Activated CD4-positive, alpha-beta T cell treated with anti-CD3 and anti-CD28 coated beads, Interleukin-2, amount 50 U/mL, for 24 hours (primary cell): Measurements from ENCODE around the gene MSRB1.
"Not testable (repeated sequence)": the region's sequence is repeated elsewhere in the genome, so short reads cannot be mapped to it uniquely, and the experiment has no call there.

ENCODE experiments used
- DNase-seq, 2 donors: peaks; one replicate each; pipeline ENCODE4 v3.0.0-alpha.2; 2020; ENCODE audit warnings: low read depth in 1 of 2, low spot score in 1 of 2

The MSRB1 gene

DNA sequence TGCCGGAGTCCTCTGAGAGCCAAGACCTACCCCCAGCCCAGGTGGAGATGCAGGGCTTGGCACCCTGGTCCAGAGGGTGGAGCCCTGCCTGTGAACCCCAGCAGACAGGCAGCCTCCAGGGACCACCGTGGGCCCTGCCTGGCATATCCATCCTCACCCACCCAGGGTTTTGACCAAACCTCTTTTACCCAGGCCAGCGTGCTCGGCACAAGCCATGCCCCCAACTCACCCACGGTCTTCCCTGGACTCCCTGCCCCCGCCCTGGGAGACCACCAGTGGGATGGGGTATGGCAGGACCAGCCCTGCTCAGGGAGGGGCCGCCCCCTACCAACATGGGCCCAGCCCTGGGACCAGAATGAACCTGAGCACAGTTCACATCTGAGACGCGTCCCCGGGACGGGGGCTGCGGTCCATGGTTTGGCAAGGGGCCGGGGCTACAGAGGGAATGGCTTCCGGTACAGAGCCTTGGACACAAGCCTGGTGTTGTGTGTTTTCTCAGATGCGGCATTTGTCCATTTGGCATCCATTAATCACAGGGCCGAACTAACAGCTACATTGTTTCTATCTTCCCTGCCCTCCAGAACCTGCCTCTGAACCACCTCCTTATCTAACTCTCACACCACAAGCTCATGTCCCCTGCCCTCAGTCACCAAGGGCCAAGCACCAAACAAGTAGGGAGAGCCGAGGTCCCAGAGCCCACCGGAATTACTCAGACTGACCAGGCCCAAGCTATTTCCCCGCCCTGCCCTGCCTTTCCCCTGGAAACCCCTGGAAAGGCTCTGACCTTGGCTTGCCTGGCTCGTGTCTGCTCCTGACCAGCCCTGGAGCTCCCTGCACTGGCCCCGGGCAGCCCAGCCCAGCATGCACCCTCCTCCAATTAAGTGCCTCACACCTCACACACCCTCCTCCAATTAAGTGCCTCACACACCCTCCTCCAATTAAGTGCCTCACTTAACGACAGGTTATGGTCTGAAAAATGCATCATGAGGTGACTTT lies 38.9 kb downstream of the MSRB1 start:
- DNase-seq: no peak

GRCh38 chr16:1903220-1903574 lies 39.8 kb downstream of the MSRB1 start:
- DNase-seq: no peak

DNA sequence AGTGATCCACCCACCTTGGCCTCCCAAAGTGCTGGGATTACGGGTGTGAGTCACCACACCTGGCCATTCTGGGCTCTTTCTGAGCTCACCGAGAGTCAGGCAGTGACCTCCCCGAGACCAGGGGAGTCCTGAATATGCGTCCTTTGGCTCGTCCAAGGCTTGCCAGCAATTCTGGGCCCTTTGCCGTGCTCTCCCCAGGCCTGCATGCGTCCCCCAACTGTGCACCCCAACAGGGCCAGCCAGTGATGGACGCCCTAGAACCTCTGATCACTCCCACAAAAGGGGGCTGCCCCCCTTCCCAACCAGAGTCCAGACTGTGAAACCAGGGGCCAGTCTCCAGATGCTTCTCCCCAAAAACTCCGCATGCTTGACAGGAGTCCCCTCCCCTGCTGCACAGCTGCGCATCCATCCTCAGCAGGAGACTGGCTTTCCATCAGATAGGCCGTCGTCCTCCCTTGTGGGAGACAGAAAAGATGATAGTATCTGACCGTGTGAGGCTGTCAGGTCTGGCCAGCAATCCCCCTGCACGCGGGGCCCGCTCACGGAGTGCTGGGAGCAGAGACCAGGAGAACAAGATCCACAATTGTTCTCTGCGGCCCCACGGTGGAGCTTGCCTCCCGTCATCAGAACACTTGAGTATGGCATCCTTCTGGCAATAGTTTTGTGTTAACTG lies 40.3 kb downstream of the MSRB1 start:
- no peak for DNase-seq

- DNase-seq: no peak
These were observed 42.6 kb downstream of the MSRB1 start for GRCh38 chr16:1900452-1900774.

DNA sequence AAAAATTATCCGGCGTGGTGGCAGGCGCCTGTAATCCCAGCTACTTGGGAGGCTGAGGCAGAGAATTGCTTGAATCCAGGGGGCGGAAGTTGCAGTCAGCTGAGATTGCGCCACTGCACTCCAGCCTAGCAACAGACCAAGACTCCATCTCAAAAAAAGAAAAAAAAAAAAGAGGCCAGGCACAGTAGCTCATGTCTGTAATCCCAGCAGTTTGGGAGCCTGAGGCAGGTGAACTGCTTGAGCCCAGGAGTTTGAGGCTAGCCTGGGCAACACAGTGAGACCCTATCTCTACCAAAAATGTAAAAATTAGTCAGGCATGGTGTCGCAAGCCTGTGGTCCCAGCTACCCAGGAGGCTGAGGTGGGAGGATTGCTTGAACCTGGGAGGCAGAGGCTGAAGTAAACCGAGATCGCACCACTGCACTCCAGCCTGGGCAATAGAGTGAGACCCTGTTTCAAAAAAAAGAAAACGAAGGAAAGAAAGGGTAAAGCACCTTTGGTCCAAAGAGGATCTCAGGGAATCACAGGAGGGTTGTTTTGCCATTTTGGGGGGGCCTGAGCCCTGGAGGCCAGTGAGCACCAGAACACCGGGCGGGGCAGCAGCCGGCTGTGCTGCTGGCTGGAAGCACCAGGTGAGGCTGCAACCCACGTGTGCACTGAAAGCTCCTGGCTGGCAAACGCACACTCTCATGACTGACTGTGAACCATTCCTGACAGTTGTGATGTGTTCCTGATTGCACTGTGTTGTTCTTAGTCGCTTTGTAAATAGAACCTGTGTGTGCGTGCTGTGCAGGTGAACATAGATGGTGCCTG lies 43.2 kb downstream of the MSRB1 start:
- no peak for DNase-seq

- DNase-seq: not testable (repeated sequence)
These were observed 45.3 kb downstream of the MSRB1 start for GRCh38 chr16:1897692-1898091.

- DNase-seq: no peak
These were observed 46.9 kb downstream of the MSRB1 start for GRCh38 chr16:1895949-1896675.

GRCh38 chr16:1895068-1895467 lies 47.9 kb downstream of the MSRB1 start:
- no peak for DNase-seq

DNA sequence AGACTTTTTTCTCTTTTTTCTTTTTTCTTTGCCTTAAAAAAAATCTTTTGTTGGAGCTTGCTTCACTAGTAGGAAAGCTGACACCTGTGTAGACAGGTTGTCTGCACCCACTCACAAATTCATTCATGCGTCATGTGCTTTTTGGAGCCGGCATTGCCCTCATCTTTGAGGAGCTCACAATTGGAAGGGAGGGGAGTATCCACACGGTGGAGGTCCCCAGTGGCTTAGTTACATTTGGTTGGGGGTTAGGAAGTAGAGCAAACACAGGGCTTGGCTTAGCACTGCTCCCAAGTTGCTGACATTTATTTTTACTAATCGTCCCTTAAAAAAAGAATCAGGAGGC lies 52.3 kb downstream of the MSRB1 start:
- DNase-seq: no peak

DNA sequence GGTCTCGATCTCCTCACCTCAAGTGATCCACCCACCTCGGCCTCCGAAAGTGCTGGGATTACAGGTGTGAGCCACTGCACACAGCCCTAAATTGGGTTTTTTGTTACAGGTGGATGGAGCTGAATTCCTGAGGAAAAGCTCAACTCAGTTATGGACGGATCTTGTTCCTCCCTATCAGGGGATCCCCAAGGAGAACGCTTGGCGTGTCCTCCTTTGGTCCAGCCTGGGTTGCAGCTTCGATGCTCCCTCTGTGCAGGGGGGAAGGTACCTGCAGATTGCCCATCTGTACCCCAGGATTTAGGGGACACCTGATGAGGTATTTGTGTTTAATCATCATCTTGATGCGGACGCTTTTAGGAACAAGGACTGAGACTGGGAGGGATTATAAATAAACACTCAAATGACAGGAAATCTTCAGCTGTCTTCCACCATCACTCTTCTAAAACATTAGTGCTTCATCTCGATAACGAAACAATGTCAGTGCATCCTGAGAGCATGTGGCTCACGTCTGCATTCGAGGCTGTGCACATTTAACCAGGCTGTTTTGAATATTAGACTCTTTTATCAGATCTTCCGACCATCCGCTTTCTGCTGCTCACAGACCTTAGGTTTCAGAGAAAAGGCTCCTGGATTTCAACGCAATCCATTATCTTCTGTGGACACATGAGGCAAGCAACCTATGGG lies 52.8 kb downstream of the MSRB1 start:
- no peak for DNase-seq
